Measurements from ENCODE around the gene RAP1GDS1. TPM values are rescaled to one million over a fixed set of nuclear protein-coding genes. Genes with fewer than 3 reads are reported as not detected.

Gene RAP1GDS1
- total RNA-seq, 1 experiment from 2014 or later = 40.8 TPM

- H3K9ac ChIP-seq (ENCODE audit: low read length) = no peak overlapping the region
- no TSS peak for BruUV-seq (replicated peaks)
- no peak overlapping the region for H3K4me2 ChIP-seq (ENCODE audit: low read length)
- no peaks in the 10 kb centered on the region; the same call in 1 of the 2 replicates for H4K20me1 ChIP-seq (ENCODE audit: insufficient read depth)
- H3K27ac ChIP-seq (ENCODE audit: low read depth, low read length) = no peak overlapping the region
- intact Hi-C loops (cut with micrococcal nuclease) = no loop called here
- H3K9me2 ChIP-seq (ENCODE audit: insufficient read depth) = no peaks in the 10 kb centered on the region
- no peaks in the 10 kb centered on the region for H3K9me3 ChIP-seq (ENCODE audit: control insufficient read depth in 1 of 2, insufficient read depth in 1 of 2, low read depth in 1 of 2, low read length in 2 of 2)
- no peak for ATAC-seq
- TF ChIP-seq SP1 (IDR thresholded peaks at IDR 0.05; ENCODE audit: low read depth) (no peak), CBX3 (IDR thresholded peaks at IDR 0.05; ENCODE audit: low read depth) (no peak), EGR1 (IDR thresholded peaks at IDR 0.05; ENCODE audit: low read depth) (no peak), ELF1 (IDR thresholded peaks at IDR 0.05; ENCODE audit: borderline replicate concordance, low read depth) (no peak), POLR2AphosphoS5 (IDR thresholded peaks at IDR 0.05; ENCODE audit: low read depth, low read length) (no peak), POLR2A (IDR thresholded peaks at IDR 0.05; ENCODE audit: borderline replicate concordance, extremely low read depth, insufficient read depth, insufficient read length) (no peak), FOSL1 (IDR thresholded peaks at IDR 0.05; ENCODE audit: low read depth) (no peak), EZH2 (IDR thresholded peaks at IDR 0.05) (no peak), JUND (IDR thresholded peaks at IDR 0.05) (no peak)
- TF ChIP-seq, protein P1, sequence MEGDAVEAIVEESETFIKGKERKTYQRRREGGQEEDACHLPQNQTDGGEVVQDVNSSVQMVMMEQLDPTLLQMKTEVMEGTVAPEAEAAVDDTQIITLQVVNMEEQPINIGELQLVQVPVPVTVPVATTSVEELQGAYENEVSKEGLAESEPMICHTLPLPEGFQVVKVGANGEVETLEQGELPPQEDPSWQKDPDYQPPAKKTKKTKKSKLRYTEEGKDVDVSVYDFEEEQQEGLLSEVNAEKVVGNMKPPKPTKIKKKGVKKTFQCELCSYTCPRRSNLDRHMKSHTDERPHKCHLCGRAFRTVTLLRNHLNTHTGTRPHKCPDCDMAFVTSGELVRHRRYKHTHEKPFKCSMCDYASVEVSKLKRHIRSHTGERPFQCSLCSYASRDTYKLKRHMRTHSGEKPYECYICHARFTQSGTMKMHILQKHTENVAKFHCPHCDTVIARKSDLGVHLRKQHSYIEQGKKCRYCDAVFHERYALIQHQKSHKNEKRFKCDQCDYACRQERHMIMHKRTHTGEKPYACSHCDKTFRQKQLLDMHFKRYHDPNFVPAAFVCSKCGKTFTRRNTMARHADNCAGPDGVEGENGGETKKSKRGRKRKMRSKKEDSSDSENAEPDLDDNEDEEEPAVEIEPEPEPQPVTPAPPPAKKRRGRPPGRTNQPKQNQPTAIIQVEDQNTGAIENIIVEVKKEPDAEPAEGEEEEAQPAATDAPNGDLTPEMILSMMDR (IDR thresholded peaks at IDR 0.05 in 2 of 3, conservative IDR thresholded peaks at IDR 0.05 in 1 of 3; ENCODE audit: borderline replicate concordance in 1 of 3, insufficient read depth in 1 of 3, low read depth in 2 of 3, low read length in 2 of 3) = no peak
- no peaks in the 10 kb centered on the region for H3K36me3 ChIP-seq (ENCODE audit: control insufficient read depth in 1 of 2, insufficient read depth in 2 of 2, low read length in 2 of 2)
- peaks cover 54% of the 10 kb centered on the region for H3K79me2 ChIP-seq (ENCODE audit: insufficient read depth, low read length)
- no peak for DNase-seq (ENCODE audit: low read depth, low spot score)
- ChIA-PET RAD21 (ENCODE audit: low non-redundant PET in 1 of 2, low total read pairs in 2 of 2, uncharacterized antibody in 2 of 2, unreplicated experiment in 2 of 2) (no interaction called here), CTCF (interaction anchor here (1.2 kb wide), 1 partner anchor 13 kb away, joined by 3 read pairs; no protein-coding TSS in a partner anchor), POLR2A (no interaction called here)
- peaks cover 0 to 10% of the 10 kb centered on the region in 2 experiments; a peak in 1 of 4 replicates for H3K4me1 ChIP-seq (ENCODE audit: control insufficient read depth in 1 of 2, insufficient read depth in 2 of 2, low read length in 2 of 2)
- no peak overlapping the region for H2AFZ ChIP-seq (ENCODE audit: low read depth, low read length, poor library complexity, severe bottlenecking)
- no peak overlapping the region for H3K4me3 ChIP-seq (replicated peaks in 1 of 2; ENCODE audit: low read depth in 1 of 2, low read length in 2 of 2)
- H3K27me3 ChIP-seq (ENCODE audit: insufficient read depth, low read length) = no peaks in the 10 kb centered on the region
Measured at GRCh38 chr4:98493296-98493695, 232.1 kb downstream of the RAP1GDS1 start.

Other genes starting within 250 kb of the RAP1GDS1 start
- not detected for gene STPG2, start 117.9 kb upstream of the RAP1GDS1 start, total RNA-seq (2021; ENCODE audit: unreplicated experiment)